ENCODE data around the gene BOD1L1.

Gene BOD1L1

GRCh38 chr4:13523591-13524503 lies 103.7 kb downstream of the BOD1L1 start:
- DNase-seq, result no peak

- no peak for DNase-seq
These were observed 104.4 kb downstream of the BOD1L1 start for GRCh38 chr4:13523105-13523477.

- no peak for DNase-seq
These were observed 105.0 kb downstream of the BOD1L1 start for GRCh38 chr4:13522282-13523104.

- DNase-seq, result no peak
These were observed 106.5 kb downstream of the BOD1L1 start for GRCh38 chr4:13521047-13521446.
